SK-N-MC (cell line): ENCODE results near the gene TMEM232.

Source experiments
- DNase-seq: peaks from one replicate; pipeline ENCODE4 v3.0.0-alpha.2; 2011; ENCODE audit warnings: low read depth, low spot score
- H3K27ac ChIP-seq: fragments of 200-600 bp; sonication (generic); 2 replicates; pipeline ENCODE4 v1.5.1; 2016; ENCODE audit warnings: mixed run types
- H3K36me3 ChIP-seq: fragments of 200-600 bp; sonication (generic); 2 replicates; pipeline ENCODE4 v1.6.1; 2017; ENCODE audit warnings: antibody characterized with exemption, low read length, mixed read lengths; ENCODE audit not compliant: insufficient read depth
- H3K4me3 ChIP-seq: fragments of 200-600 bp; sonication (generic); 2 replicates; pipeline ENCODE4 v1.5.1; 2016
- H3K9ac ChIP-seq: fragments of 200-600 bp; sonication (generic); 2 replicates; pipeline ENCODE4 v1.8.0; 2017; ENCODE audit warnings: mixed run types, mixed read lengths; ENCODE audit not compliant: insufficient read length
- H3K9me3 ChIP-seq: fragments of 200-600 bp; sonication (generic); 2 replicates; pipeline ENCODE4 v1.6.1; 2017; ENCODE audit warnings: low read depth, mild to moderate bottlenecking, antibody characterized with exemption, low read length, moderate library complexity, mixed read lengths
- EZH2 ChIP-seq: fragments of 200-600 bp; sonication (generic); IDR thresholded peaks from one replicate; pipeline ENCODE4 v1.6.1; 2017; ENCODE audit warnings: antibody characterized with exemption
- FOXP2 ChIP-seq: optimal IDR thresholded peaks from 2 replicates; pipeline ENCODE3; 2011; ENCODE audit warnings: mild to moderate bottlenecking, moderate library complexity; ENCODE audit not compliant: insufficient read depth; ENCODE audit errors: extremely low read length, control extremely low read depth
- POLR2AphosphoS5 ChIP-seq: IDR thresholded peaks from 2 replicates; pipeline ENCODE4 v1.6.1; 2012; ENCODE audit warnings: mild to moderate bottlenecking, low read depth, low read length, borderline replicate concordance

The TMEM232 gene

GRCh38 chr5:110386782-110387181 lies 339.7 kb downstream of the TMEM232 start:
- DNase-seq, result no peak
- TF ChIP-seq FOXP2 (no peak), EZH2 (no peak), POLR2AphosphoS5 (no peak)
- Histone ChIP-seq H3K9ac (no peak overlapping the region), H3K36me3 (no peaks in the 10 kb centered on the region), H3K9me3 (no peaks in the 10 kb centered on the region), H3K4me3 (no peak overlapping the region), H3K27ac (no peak overlapping the region)

DNA sequence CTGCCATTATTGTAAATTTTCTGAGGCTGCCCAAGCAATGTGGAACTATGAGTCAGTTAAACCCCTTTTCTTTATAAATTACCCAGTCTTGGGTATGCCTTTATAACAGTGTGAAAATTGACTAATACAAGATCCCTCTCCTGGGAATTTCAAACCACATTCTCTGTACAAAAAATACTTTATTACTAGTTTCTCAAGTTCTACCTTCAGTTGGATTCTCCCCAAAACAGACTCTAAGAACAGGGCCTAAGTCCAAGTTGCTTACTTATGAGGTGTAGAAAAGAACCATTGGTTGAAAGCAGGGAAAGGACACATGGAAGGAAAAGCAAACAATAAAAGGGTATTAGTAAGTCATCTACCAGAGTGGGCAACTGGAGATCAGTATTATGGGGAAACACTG lies 343.2 kb downstream of the TMEM232 start:
- Histone ChIP-seq H3K36me3 (no peaks in the 10 kb centered on the region), H3K4me3 (no peak overlapping the region), H3K9me3 (no peaks in the 10 kb centered on the region), H3K27ac (no peak overlapping the region), H3K9ac (no peak overlapping the region)
- TF ChIP-seq POLR2AphosphoS5 (no peak), EZH2 (no peak), FOXP2 (no peak)
- no peak for DNase-seq

DNA sequence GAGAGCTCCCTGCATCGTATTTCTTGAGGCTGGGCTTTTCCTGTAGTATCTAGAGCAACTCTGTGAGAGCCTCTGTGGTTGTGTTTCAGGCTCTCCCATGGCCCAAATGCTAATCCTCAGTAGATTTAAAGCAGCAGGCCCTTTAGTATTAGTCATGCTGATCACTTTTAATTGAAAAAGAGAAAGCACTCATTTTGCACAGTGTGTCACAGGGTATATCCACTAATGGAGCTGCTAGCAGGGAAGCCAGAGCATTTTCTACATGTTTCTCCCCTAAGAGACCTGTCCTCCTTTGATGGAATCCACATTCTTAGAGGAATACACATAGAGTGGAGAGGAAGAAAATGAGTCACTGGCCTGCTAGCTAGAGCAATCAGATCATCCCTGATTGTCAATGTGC lies 348.5 kb downstream of the TMEM232 start:
- H3K4me3 ChIP-seq, result no peak overlapping the region
- no peak for DNase-seq
- H3K9me3 ChIP-seq, result no peaks in the 10 kb centered on the region
- H3K9ac ChIP-seq, result no peak overlapping the region
- no peaks in the 10 kb centered on the region for H3K36me3 ChIP-seq
- TF ChIP-seq EZH2, result no peak
- TF ChIP-seq POLR2AphosphoS5, result no peak
- TF ChIP-seq FOXP2, result no peak
- H3K27ac ChIP-seq, result no peak overlapping the region

DNA sequence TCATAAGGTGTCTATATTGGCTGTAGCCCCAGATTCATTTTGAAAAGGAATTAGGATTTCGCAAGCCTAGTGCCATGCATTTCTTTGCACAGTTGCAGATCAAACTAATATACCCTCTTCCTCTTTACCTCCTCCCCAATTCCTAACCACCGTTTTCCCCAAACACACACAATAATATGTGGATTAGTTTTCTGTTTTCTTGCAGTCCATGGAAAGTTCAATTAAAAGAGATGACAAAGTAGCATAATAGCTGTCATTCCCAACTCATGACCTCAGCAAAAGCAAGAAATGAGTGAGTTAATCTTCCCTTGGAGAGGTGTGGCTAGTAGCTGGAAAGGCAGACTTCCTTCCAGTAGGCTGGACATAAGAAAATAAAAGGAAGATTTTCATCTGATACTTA lies 349.1 kb downstream of the TMEM232 start:
- DNase-seq, result no peak
- Histone ChIP-seq H3K36me3 (no peaks in the 10 kb centered on the region), H3K9me3 (no peaks in the 10 kb centered on the region), H3K27ac (no peak overlapping the region), H3K9ac (no peak overlapping the region), H3K4me3 (no peak overlapping the region)
- TF ChIP-seq FOXP2, result no peak

DNA sequence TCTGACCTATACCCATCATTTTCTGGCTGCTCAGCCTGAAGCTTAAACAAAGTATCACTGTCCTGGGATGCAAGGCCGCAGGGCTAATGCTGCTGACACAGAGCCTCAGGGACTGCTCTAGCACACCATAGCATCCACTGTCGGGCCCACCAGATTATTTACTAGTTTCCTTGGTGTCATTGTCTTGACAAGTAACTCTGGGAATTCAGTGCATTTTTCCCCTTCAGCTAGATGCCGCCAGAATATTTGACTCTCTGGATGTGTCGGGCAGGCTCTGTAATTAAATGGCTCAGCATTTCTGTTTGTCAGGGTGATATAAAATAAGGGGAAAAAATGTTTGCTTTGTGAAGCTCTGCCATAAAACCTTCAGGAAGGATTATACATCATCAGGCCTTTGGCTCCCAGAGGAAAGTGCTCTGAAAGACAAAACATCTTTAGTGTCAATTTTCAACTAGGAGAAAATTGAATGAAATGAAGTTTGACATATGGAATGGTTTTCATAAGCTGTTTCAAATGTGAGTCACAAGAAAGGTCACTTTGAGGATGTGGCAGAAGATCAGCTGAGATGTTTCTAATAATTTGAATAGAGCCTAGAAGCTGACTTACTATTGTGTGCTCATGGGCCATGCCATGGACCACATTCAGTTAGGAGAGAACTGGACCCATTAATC lies 350.1 kb downstream of the TMEM232 start:
- TF ChIP-seq POLR2AphosphoS5 (no peak), FOXP2 (no peak), EZH2 (no peak)
- no peaks in the 10 kb centered on the region for H3K9me3 ChIP-seq
- no peak overlapping the region for H3K27ac ChIP-seq
- H3K9ac ChIP-seq, result no peak overlapping the region
- H3K4me3 ChIP-seq, result no peak overlapping the region
- DNase-seq, result no peak
- no peaks in the 10 kb centered on the region for H3K36me3 ChIP-seq

DNA sequence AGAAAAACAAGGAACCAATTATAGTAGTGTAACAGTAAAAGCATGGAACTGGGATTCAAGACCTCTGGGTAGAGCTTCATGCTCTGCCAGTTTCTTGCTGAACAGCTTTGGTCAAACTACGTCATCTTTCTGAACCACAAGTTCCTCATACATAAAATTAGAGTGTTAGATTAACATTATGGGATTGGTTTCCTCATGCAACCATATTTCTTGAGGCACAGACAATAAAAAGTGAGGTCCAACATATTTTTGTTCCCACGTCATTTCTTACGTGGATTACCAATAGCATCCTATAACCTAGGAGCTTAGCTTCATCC lies 354.8 kb downstream of the TMEM232 start:
- Histone ChIP-seq H3K9ac (no peak overlapping the region), H3K27ac (no peak overlapping the region), H3K36me3 (no peaks in the 10 kb centered on the region), H3K4me3 (no peak overlapping the region), H3K9me3 (no peaks in the 10 kb centered on the region)
- DNase-seq, result no peak
- TF ChIP-seq POLR2AphosphoS5, result no peak
- TF ChIP-seq FOXP2, result no peak
- no peak for TF ChIP-seq EZH2

GRCh38 chr5:110371011-110371724 lies 355.3 kb downstream of the TMEM232 start:
- Histone ChIP-seq H3K9me3 (no peaks in the 10 kb centered on the region), H3K36me3 (no peaks in the 10 kb centered on the region), H3K9ac (no peak overlapping the region), H3K4me3 (no peak overlapping the region), H3K27ac (no peak overlapping the region)
- no peak for DNase-seq
- TF ChIP-seq POLR2AphosphoS5, result no peak
- no peak for TF ChIP-seq EZH2
- TF ChIP-seq FOXP2, result no peak
